HG02642 (cell line): ENCODE data around the gene BGN.

Experiments
- ATAC-seq: cut with Tn5 transposase; IDR thresholded peaks from one replicate; pipeline ENCODE4 v1.9.1; 2021; ENCODE audit warnings: mild to moderate bottlenecking; ENCODE audit not compliant: unreplicated experiment, poor library complexity

Gene BGN

GRCh38 chrX:153478746-153479145, 16.0 kb upstream of the BGN start:
- ATAC-seq: no peak

DNA sequence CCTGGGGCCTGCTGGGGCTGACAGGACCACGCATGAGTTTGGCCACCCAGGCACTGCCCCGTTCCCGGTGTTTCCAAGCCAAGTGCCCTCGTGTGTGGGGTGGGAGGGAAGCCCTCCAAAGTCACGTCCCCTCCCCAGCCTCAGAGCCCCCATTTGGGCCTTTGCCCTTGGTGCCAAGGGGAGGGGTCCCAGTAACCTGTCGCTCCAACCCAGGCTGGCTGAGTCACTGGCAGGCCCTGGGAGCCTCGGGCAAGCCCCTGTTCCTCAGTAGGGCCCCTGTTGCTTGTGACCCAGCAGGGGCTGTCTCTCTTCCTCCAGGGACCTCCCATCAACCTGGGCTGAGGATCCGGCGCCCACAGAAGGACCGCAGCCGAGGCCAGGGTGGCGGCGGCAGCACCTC, 13.7 kb upstream of the BGN start:
- no peak for ATAC-seq

DNA sequence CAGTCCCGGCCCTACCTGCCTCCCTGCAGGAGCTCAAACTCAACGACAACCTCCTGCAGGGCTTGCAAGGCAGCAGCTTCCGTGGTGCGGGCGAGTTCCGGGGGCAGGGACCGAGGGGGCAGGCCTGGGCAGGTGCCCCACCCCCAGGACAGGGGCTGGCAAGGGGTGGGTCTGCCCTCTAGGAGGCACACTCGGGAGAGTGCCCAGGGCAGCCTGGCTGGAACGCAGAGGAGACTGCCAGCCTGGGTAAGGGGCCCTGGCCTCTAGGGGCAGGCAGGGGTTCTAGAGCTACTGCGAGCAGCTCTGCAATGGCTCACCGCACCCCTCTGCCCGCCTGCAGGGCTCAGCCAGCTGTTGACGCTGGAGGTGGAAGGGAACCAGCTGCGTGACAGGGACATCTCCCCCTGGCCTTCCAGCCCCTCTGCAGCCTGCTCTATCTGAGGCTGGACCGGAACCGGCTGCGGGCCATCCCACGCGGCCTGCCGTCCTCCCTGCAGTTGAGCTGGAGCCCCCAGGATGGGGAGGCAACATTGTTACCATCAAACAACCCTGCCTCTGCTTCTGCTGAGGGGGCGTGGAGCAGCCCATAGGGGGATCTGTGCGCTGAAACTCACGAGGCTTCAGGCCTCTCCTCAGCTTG, 12.3 kb upstream of the BGN start:
- ATAC-seq: no peak

DNA sequence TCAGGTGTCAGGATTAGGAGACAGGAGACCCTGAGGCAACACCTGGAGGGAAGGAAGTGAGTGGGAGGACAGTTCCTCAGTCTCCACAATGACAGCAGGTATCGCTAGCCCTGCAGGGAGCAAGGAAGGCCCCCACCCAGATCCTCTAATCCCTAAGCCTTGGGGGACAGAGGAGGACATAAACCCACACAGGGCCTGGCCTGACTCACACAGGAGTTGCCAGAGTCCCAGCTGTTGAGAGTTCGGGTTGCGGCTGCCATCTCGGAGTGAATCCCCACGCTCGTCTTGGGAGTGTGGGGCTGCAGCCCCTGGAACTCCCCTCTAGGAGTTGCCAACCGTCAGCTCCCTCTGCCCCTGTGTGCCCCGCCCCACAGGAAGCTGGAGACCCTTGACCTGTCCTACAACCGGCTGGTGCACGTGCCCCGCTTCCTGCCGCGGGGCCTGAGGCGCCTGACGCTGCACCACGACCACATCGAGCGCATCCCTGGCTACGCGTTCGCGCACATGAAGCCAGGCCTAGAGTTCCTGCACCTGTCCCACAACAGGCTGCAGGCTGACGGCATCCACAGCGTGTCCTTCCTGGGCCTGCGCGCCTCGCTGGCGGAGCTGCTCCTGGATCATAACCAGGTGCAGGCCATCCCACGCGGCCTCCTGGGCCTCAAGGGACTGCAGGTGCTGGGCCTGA, 9.2 kb upstream of the BGN start:
- ATAC-seq: no peak

DNA sequence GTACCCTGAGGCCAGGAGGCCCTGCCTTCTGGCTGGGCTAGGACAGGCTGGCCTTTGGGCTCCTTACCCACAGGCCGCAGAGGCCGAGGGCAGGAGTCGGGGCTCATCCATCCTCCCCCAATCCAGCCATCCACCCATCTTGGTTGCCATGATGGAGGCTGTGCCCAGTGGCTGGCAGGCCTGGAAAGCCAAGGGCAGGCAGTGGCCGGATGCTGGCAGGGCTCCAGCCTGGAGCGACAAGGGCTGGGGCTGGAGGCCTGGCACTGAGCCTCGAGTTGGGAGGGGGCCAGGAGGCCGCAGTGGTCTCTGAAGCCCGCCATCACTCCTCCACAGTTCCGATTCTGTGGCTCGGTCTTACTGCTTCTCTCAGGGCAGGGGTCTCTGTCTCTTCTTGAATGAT, 8.6 kb upstream of the BGN start:
- no peak for ATAC-seq

DNA sequence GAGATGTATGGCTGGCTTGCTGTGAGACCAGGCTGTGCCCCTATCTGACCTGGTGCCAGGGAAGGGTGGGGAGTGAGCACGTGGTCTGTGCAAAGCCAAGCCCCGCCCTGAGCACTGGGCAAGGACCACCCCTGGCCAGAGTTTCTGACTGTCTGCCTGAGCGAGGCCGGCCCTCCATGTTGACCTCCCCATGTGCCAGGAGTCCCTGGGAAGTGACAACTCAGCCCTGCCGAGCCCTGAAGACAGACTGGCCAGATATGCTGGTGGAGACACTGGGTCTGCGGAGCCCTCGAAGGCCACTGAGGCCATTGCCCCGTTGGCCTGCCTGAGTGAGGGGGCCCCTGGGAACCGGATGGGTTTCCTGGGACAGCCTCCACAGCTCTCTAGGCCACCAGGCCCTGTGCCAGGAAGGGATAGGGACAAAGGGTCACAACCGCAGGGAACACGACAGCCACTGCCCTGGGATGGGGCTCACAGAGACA, 7.1 kb upstream of the BGN start:
- no peak for ATAC-seq

DNA sequence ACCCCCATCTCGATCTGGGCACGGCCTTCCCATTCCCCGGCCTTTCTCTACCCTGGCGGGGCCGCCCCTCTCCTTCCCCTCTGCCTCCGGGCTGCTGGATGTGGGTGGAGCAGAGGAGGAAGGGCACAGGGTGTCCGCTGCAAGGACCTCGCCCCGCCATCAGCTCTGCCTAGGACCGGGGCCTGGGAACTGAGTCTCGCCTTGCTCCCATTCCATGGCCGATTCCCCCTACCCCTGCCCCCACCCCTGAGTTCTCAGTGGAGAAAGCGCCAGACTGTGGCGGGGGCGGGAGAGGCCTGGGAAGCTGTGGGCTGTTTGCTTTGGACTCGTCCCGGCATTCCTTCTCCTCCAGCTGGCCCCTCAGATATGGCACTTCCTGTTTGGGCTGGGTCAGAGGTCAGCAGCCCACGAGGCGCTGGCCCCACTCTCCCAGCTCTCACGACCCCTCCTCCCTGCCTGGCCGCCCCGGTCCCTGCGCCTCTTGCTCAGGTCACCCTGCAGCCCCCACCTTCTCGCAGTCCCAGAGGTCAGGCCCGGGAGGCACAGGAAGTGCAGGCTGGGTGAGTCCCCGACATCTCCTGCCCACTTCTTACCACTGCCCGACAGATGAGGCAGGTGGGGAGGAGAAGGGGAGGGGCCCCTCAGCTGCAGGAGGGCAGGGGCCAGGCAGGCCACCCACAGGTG, 6.4 kb upstream of the BGN start:
- no peak for ATAC-seq

DNA sequence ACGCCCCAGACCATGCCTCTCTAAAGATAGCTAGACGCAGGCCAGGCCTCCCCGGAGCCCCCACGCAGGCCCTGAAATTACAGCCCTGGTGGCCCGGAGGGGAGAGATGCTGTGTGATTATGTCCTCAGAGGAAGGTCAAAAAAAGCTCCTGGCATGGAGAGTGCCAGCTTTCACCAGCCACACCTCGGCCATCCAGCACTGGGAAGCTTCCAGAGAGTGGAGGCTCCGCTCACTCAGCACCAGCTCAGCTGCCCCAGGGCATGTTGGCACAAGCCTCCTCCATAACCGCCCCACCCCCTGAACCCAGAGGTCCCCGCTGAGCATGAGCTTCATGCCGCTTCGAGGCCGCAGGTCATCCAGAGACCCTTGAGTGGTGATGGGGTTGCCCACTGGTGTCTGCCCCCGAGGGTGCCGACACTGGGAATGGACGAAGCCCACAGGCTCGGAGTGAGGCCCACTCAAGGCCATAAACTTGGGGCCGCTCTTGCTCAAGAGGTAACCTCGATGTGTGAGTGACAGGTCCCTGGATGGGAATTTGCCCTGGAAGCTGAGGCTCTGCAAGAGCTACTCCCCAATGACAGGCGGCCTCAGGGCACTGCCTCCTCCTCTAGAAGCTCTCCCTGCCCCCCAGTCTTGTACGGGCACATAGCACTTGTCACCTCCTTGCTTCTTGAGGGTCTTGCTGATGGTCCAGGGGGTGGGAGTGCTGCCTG, 4.4 kb upstream of the BGN start:
- no peak for ATAC-seq

- ATAC-seq: no peak
Measured at GRCh38 chrX:153491351-153491914, 3.3 kb upstream of the BGN start.

- ATAC-seq: no peak
Measured at GRCh38 chrX:153491918-153492317, 2.9 kb upstream of the BGN start.

DNA sequence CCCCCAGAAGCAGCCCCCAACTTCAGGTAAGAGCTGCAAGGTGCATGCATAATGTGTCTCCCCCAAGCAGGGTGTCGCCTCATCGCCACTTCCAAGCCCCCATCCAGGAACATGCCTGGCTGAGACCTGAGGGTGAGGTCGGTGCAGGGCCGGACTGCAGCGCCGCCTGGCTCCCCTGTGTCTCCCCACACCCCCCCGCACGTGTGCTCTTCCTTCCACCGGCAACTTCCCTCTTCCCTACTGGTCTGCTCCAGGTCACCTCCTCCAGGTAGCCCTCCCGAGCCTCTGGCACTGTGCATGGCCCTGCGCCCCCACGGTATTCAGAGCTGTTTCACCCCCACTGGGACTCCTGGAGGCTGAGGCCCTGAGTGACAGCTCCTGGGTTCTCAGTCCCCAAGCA, 2.2 kb upstream of the BGN start:
- ATAC-seq: no peak

DNA sequence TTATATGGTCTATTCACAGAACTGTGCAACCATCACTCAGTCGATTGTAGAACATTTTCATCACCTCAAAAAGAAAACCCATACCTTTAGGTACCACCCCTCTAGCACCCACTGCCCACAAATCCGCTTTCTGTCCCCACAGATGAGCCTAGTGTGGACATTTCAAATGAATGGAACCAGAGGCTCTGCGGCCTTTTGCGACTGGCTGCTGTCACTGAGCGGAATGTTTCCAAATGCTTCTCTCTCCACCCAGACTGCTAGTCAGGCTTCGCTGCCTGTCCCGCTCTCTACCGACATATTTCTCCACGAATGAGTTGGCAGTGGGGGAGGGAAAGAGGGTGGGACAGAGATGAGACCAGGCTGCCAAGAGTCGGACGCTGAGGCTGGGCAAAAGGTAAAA, 1.7 kb upstream of the BGN start:
- no peak for ATAC-seq

DNA sequence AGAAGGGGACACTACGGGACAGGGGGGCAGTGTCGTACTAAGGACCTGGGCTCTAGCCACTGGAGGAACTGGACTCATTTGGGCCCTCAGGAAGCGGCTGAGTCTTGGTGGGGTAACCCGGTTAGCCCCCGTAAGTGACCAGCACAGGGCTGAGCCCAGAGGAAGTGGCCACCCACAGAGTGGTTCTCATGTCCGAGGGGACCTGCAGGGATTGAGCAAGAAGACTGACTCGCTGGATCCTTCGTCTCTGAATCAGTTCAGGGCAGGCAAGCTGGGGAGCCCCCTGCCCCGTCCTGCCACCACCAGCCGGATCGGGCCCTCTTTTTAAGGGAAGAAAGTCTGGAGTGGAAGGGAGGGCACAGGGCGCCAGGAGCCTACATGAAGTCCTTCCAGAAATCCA, 719 bp upstream of the BGN start:
- no peak for ATAC-seq

DNA sequence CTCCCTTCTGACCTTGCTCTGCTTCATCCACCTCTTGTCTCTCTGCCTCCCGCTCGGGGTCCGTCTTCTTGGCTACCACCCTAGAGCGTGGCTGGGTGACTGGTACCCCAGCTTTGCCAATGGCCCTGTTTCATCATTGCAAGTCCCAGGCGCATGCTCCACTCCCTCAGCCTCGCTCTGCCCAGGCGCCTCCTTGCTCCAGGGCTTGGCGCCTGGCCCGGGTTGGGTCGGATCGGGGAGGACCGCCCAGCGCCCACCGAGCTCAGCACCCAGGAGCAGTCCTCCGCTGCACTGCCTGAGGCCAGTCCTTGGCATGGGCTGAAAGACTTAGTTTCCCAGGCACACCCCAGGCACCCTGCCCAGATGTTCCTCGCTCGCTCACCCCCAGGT, 577 bp downstream of the BGN start:
- ATAC-seq: no peak

GRCh38 chrX:153495903-153496589, 1.3 kb downstream of the BGN start:
- ATAC-seq: no peak

GRCh38 chrX:153496590-153496959, 1.8 kb downstream of the BGN start:
- no peak for ATAC-seq

- ATAC-seq: no peak
Measured at GRCh38 chrX:153498453-153498852, 3.7 kb downstream of the BGN start.

DNA sequence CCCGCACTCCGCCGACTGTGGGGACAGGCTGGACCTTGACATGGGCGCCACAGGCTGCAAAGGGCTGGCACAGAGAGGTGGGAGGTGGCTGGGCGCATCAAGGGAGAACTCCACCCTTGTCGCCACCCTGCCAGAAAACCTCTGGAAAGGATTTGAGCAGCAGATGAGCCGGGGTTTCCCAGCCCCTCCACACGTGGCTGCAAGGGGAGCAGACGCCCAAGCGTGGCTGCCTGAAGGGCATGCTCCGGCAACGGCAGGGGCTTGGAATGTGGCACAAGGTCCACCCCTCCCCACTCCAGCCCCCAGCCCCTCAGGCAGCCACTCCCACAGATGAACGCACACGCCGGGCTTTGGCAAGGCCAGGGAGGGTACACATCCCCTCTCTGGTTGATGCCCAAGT, 4.6 kb downstream of the BGN start:
- no peak for ATAC-seq

DNA sequence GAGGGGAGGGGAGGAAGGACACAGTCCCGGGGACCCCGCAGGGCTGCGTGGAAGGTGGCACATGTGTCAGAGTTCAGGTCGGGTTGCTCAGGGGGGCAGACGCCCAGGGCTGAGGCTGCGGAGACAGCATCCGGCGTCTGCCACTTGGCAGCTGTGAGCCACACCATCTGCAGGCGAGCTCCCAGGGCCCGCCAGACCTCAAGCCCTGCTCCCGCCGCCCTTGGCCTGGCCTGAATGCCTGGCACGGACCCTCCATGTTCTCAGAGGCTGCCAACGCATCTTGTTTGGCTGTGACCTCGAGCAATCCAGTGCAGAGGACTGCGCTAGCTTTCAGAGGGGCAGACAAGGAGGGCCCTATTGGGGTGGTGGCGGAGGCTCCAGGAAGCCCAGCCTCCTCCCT, 5.1 kb downstream of the BGN start:
- no peak for ATAC-seq

- ATAC-seq: no peak
Measured at GRCh38 chrX:153500676-153501280, 6.0 kb downstream of the BGN start.
